ENCODE measurements around the gene HDAC4.
A peak's percentile ranks its signal among the peaks of the same experiment; 100 is the strongest.

The HDAC4 gene

DNA sequence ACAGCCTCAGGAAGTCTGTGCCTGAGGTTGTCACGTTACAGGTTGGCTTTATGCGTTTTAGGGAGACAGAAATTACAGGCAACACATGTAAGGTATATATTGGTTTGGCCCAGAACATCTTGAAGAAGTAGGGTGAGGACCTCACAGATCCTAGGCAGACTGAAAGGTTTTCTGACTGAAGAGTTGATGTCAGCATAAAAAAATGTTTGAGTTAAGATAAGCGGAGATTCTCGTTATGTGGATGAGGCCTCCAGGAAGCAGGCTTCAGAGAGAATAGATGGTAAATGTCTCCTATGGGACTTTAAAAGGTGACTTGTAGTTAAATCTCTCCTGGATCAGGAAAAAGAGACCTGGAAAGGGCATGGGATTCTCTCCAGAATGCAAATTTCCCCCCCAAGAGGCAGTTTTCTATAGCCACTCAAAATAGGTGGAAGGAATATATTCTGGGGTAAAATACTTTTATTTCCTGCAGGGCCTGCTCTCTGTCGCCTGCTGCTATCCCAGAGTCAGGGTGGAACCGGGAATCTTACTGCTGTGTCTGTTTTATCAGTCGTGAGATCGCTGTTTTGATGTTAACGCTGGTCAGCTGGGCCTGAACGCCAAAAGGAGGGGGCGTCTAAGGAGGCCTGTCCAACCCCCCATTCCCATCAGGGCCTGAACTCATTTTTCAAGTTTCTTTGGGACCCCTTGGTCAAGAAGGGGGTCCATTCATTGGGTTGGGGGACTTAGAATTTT is 171.1 kb downstream of the HDAC4 start:
- peak; percentile 14 for DNase-seq

GRCh38 chr2:239227661-239228371 is 173.0 kb downstream of the HDAC4 start:
- DNase-seq = no peak

DNA sequence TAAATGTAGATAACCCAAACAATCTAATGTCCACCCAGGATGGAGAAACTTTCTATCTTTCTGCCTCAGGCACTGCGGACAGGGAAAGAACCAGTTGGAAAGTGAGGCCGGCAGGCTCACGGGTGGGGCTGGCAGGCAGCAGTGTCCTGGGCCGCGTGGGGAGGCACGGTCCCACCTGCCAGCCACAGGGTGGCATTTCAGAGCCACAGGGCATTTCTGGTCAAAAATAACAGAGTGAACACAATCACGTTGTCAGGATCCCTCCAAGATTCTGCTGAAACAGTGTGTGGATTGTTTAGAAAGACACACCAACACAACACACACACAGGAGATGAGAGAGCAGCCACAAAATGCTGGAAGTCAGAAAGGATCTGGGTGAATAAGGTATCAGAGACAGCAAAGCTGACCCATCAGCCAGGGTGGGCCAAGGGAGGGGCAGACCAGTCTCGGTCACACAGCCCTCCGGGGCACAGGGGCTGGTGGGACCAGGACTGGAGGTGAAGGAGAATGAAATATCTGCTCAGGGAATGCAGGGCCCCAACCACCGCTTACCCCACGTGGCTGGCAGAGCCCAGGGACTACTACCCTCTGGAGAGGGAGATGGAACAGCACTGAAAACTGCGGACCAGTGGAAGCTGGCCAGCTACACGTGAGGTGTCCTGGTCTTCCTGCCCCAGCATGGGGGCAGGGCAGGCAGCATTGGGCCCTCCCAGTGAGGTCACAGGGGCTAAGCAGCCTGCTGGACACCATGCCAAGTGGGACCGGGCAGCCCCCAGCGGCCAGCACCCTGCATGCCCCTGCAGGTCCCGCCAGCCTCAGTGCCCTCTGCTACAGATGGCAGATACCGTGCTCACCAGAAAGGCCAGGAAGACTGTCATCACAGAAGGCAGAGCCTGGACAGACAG is 173.9 kb downstream of the HDAC4 start:
- no peak for DNase-seq

- no peak for DNase-seq
Measured at GRCh38 chr2:239225871-239226561, 174.8 kb downstream of the HDAC4 start.

GRCh38 chr2:239225371-239225851 is 175.4 kb downstream of the HDAC4 start:
- no peak for DNase-seq

DNA sequence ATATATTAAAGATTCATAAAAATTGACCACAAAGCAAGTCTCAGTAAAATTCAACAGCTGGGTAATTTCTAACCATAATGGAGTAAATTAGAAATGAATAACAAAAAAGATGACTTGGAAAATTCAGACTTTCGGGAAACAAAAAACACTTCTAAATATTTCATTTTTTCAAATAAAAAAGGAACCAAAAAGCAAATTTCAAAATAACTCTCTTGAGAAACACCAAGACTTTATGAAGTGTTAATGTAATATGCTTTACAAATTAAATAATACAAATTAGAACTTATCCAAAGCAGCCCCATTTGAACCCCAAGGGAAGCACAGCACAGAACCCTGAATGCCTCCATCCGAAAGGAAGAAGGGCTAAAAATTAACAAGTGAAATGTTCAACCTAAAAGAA is 175.9 kb downstream of the HDAC4 start:
- DNase-seq = no peak

GRCh38 chr2:239224199-239224570 is 176.6 kb downstream of the HDAC4 start:
- no peak for DNase-seq

- no peak for DNase-seq
Measured at GRCh38 chr2:239223310-239224198, 177.3 kb downstream of the HDAC4 start.

- no peak for DNase-seq
Measured at GRCh38 chr2:239222706-239223309, 178.0 kb downstream of the HDAC4 start.

DNA sequence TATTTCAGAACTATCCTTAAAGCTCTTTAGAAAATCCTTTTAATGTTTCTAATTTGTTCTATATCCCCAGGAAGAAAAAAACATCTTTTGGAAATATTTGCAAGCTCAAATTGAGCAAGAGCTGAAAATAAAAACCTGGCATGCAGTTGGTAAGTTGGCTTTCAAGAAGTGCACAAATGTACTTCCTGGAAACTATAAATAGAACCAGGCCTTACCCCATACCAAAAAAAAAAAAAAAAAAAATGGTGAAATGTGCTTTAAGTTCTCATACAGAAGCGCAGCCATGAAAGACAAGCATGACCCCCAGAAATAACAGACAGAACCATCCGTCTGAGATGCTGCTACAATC is 178.5 kb downstream of the HDAC4 start:
- no peak for DNase-seq

GRCh38 chr2:239220981-239221396 is 179.8 kb downstream of the HDAC4 start:
- DNase-seq = no peak

DNA sequence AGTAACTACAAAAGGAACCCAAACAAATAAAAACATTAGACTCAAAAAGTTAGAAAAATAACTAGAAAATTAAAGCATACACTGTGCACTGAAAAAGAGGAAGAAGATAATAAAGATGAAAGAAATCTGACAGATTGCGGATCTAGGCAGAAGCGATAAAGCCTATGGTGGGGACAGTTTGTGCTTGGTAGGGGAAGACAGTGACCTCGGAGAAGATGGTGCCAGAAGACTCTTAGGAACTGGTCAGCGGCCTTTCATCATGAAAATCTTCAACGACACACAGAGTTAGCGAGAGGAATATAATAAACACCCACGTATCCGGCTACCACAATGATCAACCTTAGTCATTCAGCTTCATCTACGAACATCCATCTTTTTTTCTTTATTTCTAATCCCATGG is 180.5 kb downstream of the HDAC4 start:
- DNase-seq = no peak

- peak; percentile 60 for DNase-seq
Measured at GRCh38 chr2:239216614-239217273, 184.1 kb downstream of the HDAC4 start.

- DNase-seq = no peak
Measured at GRCh38 chr2:239215988-239216613, 184.7 kb downstream of the HDAC4 start.

DNA sequence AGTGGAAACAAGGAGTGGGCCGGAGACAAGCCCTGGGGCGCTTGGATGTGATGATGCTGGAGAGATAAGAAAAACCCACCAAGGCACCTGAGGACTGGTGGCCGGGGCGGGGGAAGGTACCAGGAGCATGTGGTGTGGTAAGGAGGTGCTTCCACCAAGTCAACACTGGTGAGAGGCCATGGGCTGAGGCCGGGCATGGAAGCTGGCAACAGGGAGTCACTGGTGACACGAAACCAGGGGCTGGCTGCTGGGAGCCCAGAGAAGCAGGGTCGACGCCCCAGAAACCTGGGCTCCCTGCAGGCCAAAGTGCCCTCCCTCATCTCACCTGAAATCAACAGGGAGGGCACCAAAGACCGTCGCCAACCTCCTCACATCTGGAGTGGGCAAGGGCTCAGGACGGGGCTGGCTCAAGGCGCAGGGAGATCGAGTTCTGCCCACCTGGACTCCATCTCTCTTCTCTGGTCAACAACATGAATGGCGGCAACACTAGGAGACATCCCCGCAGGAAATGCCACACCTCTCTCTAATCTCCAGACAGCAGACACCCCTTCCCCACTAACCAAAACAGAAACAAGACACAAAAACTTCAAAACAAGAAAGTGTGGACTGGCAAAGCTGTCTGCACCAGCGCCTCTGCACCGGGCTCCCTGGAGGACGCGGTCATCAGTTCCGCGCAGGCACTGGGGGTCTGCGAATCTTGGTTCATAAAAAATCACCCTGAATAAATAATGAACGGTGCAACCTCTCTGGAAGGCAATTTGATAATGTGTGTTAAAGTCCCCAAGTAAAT is 185.5 kb downstream of the HDAC4 start:
- no peak for DNase-seq

DNA sequence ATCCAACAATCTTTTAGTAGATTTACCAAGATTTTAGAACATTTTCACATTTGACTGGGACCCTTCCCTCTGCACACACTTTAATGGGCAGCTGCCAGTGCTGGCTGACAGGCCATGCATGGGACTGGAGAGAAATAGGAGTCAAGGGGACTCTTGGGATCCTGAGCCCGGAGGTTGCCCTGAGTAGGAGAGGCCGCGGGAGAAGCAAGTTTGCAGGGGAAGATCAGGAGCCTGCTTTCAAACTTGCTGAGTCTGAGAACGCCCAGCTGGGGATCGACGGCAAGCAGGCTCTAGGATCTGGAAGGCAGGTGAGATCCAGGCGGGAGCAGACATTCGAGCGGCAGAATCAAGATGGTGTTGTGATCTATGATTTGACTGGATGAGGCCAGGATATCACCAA is 186.1 kb downstream of the HDAC4 start:
- no peak for DNase-seq

DNA sequence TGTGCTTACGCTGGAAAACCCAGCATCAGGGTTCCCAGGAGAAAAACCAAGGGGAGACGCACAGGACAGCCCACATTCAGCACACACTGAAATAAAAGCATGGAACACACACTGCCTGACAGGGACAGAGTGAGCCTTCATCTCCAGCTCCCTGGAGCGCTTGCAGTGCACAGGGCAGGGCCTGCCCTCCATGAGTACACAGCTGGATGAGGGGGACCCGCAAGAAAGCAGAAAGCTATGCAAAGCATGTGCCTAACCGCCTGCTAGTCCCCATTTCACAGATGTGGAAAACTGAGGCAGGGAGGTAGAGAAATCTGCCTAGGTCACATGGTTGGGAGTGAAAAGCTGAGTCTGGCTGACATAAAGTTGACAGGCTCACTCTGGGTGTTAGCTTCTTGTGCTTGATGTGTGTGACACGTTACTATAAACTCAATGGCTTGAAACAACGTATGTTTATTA is 187.1 kb downstream of the HDAC4 start:
- DNase-seq = no peak

DNA sequence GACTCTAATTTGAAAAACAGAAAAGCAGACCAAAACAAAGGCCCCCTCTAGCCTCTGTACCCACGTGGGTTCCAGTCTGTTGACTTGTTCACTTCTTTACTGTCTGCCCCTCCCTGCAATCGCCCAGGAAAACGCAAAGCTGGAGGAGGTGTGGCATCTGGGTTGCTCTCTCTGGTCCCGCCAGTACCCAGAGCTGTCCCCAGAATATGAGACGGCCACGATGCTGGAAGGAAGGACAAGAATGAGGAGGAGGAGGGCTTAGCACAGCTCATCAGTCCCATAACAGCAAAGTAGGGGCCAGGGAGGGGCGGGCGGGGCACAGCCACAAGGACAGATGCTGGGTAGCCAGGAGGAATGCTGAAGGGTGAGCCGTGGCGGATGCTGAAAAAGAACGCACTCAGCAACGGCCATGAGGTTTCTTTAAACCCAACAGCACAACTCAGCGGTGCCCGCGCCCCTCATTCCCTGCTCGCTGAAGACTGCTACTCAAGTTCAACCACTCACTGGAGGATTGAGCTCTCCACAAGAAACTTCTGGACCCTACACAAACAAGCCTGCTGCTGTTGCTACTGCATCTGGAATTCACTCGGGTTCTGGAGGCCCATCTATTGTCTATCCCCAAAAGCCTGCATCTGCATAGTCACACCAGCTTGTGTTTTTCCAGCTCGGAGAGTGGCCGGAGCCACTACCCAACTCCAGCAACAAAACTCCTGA is 187.7 kb downstream of the HDAC4 start:
- DNase-seq = no peak

Data from stimulated activated CD8-positive, alpha-beta memory T cell treated with anti-CD3 and anti-CD28 coated beads, Interleukin-4, amount 100 ng/mL, for 48 hours (primary cell).